Lower leg skin (tissue), 4 donors: ENCODE measurements around the gene SLC7A7. TPM values are rescaled to one million over a fixed set of nuclear protein-coding genes. Genes with fewer than 3 reads are reported as not detected.

Experiments
- DNase-seq, 2 donors: peaks; one replicate each; pipeline ENCODE4 v3.0.0-alpha.2; 2019; ENCODE audit warnings: low spot score in 2 of 2
- H3K4me3 ChIP-seq: fragments of 200-600 bp; sonication (generic); 2 replicates; pipeline ENCODE4 v1.5.1; 2017; ENCODE audit warnings: mild to moderate bottlenecking, low read depth; ENCODE audit not compliant: poor library complexity, severe bottlenecking
- CTCF ChIP-seq, 3 donors: fragments of 450-650 bp; IDR thresholded peaks; one replicate each; pipeline ENCODE4 v1.5.1; 2016; ENCODE audit warnings: antibody characterized with exemption in 3 of 3, mild to moderate bottlenecking in 3 of 3, moderate library complexity in 2 of 3
- POLR2A ChIP-seq, 2 donors: fragments of 450-650 bp; IDR thresholded peaks; one replicate each; pipeline ENCODE4 v1.6.1; 2016 to 2017; ENCODE audit warnings: antibody characterized with exemption in 2 of 2, mild to moderate bottlenecking in 1 of 2, moderate library complexity in 1 of 2
- WGBS, 2 donors: methylation state at CpG; one replicate each; pipeline ENCODE4 v1.1.5; 2018; 5-methylcytosine and 5-hydroxymethylcytosine counted together
- intact Hi-C: fragments of 100-400 bp; cut with DNase I; formaldehyde crosslinking; loops from one replicate; pipeline ENCODE4 v1.15.0; 2023; ENCODE audit warnings: low total_unique reads
- total RNA-seq, 4 donors: library from RNA; depleted of rRNA; stranded (reverse); fragments of >200 nt; gene quantifications; one replicate each; pipeline ENCODE4 v1.1.0, GENCODE V29; 2016

The SLC7A7 gene
- total RNA-seq, 4 donors from 2014 or later: 1.1 to 12.8 (median 6.5) TPM

- TF ChIP-seq CTCF (IDR thresholded peaks at IDR 0.05) (no peak), POLR2A (IDR thresholded peaks at IDR 0.05) (no peak)
- peak; percentile 75 to 97 for DNase-seq
- 10 to 12% methylated on average over 11 to 12 of the region's 12 CpGs for WGBS, 2 donors
- intact Hi-C loops: no loop called here
- no peak overlapping the region for H3K4me3 ChIP-seq
Observed at GRCh38 chr14:22848351-22849164, 33.3 kb upstream of the SLC7A7 start.

GRCh38 chr14:22847661-22848341 is 32.6 kb upstream of the SLC7A7 start:
- no peak for TF ChIP-seq CTCF (IDR thresholded peaks at IDR 0.05)
- no peak for TF ChIP-seq POLR2A (IDR thresholded peaks at IDR 0.05)
- 21 to 22% methylated on average over 14 of the region's 14 CpGs for WGBS, 2 donors
- DNase-seq: peak in 1 of 2 donors; percentile 88
- no peak overlapping the region for H3K4me3 ChIP-seq
- intact Hi-C loops: no loop called here

DNA sequence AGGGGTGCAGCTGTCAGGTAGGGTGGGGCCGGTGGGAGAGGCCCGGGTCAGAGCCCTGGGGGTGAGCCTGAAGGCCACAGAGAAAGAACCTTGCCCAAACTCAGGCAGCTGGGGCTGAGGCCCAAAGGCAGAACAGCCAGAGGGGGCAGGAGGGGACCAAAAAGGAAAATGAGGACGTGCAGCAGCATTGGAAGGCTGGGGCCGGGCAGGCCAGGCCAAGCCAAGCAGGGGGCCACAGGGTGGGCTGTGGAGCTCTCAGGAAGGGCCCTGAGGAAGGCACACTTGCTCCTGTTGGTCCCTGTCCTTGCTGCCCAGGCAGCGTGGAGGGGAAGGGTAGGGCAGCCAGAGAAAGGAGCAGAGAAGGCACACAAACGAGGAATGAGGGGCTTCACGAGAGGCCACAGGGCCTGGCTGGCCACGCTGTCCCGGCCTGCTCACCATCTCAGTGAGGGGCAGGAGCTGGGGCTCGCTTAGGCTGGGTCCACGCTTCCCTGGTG is 31.6 kb upstream of the SLC7A7 start:
- WGBS, 2 donors: 66 to 71% methylated on average over 11 of the region's 11 CpGs
- TF ChIP-seq POLR2A (IDR thresholded peaks at IDR 0.05) (no peak), CTCF (IDR thresholded peaks at IDR 0.05) (no peak)
- intact Hi-C loops: no loop called here
- H3K4me3 ChIP-seq: no peak overlapping the region
- DNase-seq: peak in 1 of 2 donors; percentile 83

DNA sequence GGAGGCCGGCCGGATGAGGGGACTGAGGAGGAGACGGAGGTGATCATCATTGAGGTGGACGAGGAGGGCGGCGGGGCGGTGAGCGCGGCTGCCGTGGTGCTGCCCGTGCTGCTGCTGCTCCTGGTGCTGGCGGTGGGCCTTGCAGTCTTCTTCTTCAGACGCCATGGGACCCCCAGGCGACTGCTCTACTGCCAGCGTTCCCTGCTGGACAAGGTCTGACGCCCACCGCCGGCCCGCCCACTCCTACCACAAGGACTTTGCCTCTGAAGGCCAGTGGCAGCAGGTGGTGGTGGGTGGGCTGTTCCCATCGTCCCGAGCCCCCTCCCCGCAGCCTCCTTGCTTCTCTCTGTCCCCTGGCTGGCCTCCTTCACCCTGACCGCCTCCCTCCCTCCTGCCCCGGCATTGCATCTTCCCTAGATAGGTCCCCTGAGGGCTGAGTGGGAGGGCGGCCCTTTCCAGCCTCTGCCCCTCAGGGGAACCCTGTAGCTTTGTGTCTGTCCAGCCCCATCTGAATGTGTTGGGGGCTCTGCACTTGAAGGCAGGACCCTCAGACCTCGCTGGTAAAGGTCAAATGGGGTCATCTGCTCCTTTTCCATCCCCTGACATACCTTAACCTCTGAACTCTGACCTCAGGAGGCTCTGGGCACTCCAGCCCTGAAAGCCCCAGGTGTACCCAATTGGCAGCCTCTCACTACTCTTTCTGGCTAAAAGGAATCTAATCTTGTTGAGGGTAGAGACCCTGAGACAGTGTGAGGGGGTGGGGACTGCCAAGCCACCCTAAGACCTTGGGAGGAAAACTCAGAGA is 30.8 kb upstream of the SLC7A7 start:
- TF ChIP-seq POLR2A (IDR thresholded peaks at IDR 0.05): no peak
- no peak for TF ChIP-seq CTCF (IDR thresholded peaks at IDR 0.05)
- peak in 1 of 2 donors; percentile 88 for DNase-seq
- no peak overlapping the region for H3K4me3 ChIP-seq
- 79 to 81% methylated on average over 24 to 26 of the region's 26 CpGs for WGBS, 2 donors
- intact Hi-C loops: no loop called here

DNA sequence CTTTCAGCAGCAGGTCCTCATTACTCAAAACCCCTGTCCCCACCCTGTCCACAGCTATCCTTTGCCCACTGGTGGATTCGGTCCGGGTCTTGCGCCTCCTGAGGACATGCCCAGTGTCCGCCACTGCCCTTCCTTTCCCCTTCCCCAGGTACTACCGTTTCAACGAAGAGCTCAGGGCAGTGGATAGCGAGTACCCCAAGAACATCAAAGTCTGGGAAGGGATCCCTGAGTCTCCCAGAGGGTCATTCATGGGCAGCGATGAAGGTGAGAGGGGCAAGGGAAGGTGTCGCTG is 29.8 kb upstream of the SLC7A7 start:
- DNase-seq: peak in 1 of 2 donors; percentile 75
- intact Hi-C loops: no loop called here
- H3K4me3 ChIP-seq: no peak overlapping the region

More for the DNA sequence above, 29.8 kb upstream of the SLC7A7 start:
- TF ChIP-seq CTCF (IDR thresholded peaks at IDR 0.05) (no peak), POLR2A (IDR thresholded peaks at IDR 0.05) (no peak)
- 86 to 87% methylated on average over 9 of the region's 9 CpGs for WGBS, 2 donors
